GM12878 (cell line): ENCODE measurements around the gene SPINK13. TPM values are rescaled to one million over a fixed set of nuclear protein-coding genes. Genes with fewer than 3 reads are reported as not detected.

Source experiments
- BHLHE40 ChIP-seq, 2 experiments: fragments of 450-650 bp in 1 of 2; IDR thresholded peaks; 2 replicates each; pipeline ENCODE4 v1.6.1; 2011 to 2017; ENCODE audit warnings: low read depth in 2 of 2, borderline replicate concordance in 1 of 2, improper control_type of control experiment in 1 of 2, low read length in 1 of 2, mild to moderate bottlenecking in 1 of 2
- EGR1 ChIP-seq, 2 experiments: IDR thresholded peaks; 1 replicate in 1 of 2; 2 replicates in 1 of 2; pipeline ENCODE4 v1.6.1; 2011 to 2012; ENCODE audit warnings: low read depth in 2 of 2, low read length in 2 of 2, borderline replicate concordance in 1 of 2, mild to moderate bottlenecking in 1 of 2, moderate library complexity in 1 of 2
- HDGF ChIP-seq: fragments of 450-650 bp; IDR thresholded peaks from 2 replicates; pipeline ENCODE4 v1.6.1; 2016; ENCODE audit warnings: antibody characterized with exemption
- KDM1A ChIP-seq: fragments of 200-600 bp; sonication (generic); IDR thresholded peaks from 2 replicates; pipeline ENCODE4 v1.6.1; 2016; ENCODE audit warnings: borderline replicate concordance
- MXI1 ChIP-seq: fragments of 150-350 bp; IDR thresholded peaks from 2 replicates; pipeline ENCODE4 v1.6.1; 2011; ENCODE audit warnings: low read depth, mild to moderate bottlenecking, inconsistent platforms, low read length, improper control_type of control experiment
- NFYA ChIP-seq: IDR thresholded peaks from 2 replicates; pipeline ENCODE4 v1.6.1; 2011; ENCODE audit warnings: low read depth, mild to moderate bottlenecking, low read length, improper control_type of control experiment, borderline replicate concordance
- NKRF ChIP-seq: fragments of 450-650 bp; conservative IDR thresholded peaks from 2 replicates; pipeline ENCODE4 v1.6.1; 2017; ENCODE audit warnings: mild to moderate bottlenecking, moderate library complexity
- RFX5 ChIP-seq: IDR thresholded peaks from 2 replicates; pipeline ENCODE4 v1.6.1; 2011; ENCODE audit warnings: low read depth, low read length, improper control_type of control experiment
- SKIL ChIP-seq: fragments of 450-650 bp; IDR thresholded peaks from 2 replicates; pipeline ENCODE4 v1.6.1; 2017; ENCODE audit warnings: mild to moderate bottlenecking, low read depth, inconsistent platforms; ENCODE audit not compliant: poor library complexity, severe bottlenecking
- SMAD5 ChIP-seq: IDR thresholded peaks from 2 replicates; pipeline ENCODE4 v1.6.1; 2016; ENCODE audit warnings: antibody characterized with exemption, low read depth
- SP1 ChIP-seq: IDR thresholded peaks from one replicate; pipeline ENCODE4 v1.6.1; 2011; ENCODE audit warnings: low read depth, low read length
- ZNF622 ChIP-seq: fragments of 450-650 bp; IDR thresholded peaks from 2 replicates; pipeline ENCODE4 v1.6.1; 2017; ENCODE audit warnings: mild to moderate bottlenecking, inconsistent platforms
- polyA plus RNA-seq, 11 experiments: library from polyadenylated mRNA; depleted of rRNA in 4 of 11; unstranded in 6 of 11; stranded (reverse) in 5 of 11; fragments of >200 nt; fragmentation: Nextera tagmentation in 4 of 11; fragmentation: Illumina TruSeq in 1 of 11; extraction: Ambion mirVana in 4 of 11; extraction: Trizol in 1 of 11; gene quantifications; 1 replicate in 1 of 11; 2 replicates in 10 of 11; pipeline versions ENCODE4 v1.2.1 to v1.2.3, GENCODE V29; 2011 to 2016; ENCODE audit warnings: inconsistent platforms in 2 of 11, missing spikeins in 2 of 11, low read depth in 1 of 11
- total RNA-seq, 4 experiments: library from RNA; depleted of rRNA in 3 of 4; stranded (reverse); fragments of >200 nt in 3 of 4; fragmentation: Illumina TruSeq in 1 of 4; extraction: Trizol in 1 of 4; gene quantifications; 2 replicates each; pipeline versions ENCODE4 v1.2.1 to v1.2.3, GENCODE V29; 2013 to 2021
- TF ChIP-seq, protein P1 (sequence below): fragments of 450-650 bp; formaldehyde crosslinking; IDR thresholded peaks from 2 replicates; pipeline ENCODE4 v1.5.0; 2022; ENCODE audit warnings: mild to moderate bottlenecking, missing genetic modification characterization
- TF ChIP-seq, protein P2 (sequence below): fragments of 450-650 bp; IDR thresholded peaks from 2 replicates; pipeline ENCODE4 v1.6.1; 2017; ENCODE audit warnings: mild to moderate bottlenecking, moderate library complexity
- TF ChIP-seq, protein P3 (sequence below): fragments of 450-650 bp; IDR thresholded peaks from 2 replicates; pipeline ENCODE4 v1.6.1; 2014; ENCODE audit warnings: mild to moderate bottlenecking

The SPINK13 gene
- total and polyA plus RNA-seq, 10 of the 15 experiments (the other 5 are each of a cell fraction or from before 2014, with no cell fraction given) = 0.15 to 0.16 TPM; not detected in 8

- TF ChIP-seq, protein P1, sequence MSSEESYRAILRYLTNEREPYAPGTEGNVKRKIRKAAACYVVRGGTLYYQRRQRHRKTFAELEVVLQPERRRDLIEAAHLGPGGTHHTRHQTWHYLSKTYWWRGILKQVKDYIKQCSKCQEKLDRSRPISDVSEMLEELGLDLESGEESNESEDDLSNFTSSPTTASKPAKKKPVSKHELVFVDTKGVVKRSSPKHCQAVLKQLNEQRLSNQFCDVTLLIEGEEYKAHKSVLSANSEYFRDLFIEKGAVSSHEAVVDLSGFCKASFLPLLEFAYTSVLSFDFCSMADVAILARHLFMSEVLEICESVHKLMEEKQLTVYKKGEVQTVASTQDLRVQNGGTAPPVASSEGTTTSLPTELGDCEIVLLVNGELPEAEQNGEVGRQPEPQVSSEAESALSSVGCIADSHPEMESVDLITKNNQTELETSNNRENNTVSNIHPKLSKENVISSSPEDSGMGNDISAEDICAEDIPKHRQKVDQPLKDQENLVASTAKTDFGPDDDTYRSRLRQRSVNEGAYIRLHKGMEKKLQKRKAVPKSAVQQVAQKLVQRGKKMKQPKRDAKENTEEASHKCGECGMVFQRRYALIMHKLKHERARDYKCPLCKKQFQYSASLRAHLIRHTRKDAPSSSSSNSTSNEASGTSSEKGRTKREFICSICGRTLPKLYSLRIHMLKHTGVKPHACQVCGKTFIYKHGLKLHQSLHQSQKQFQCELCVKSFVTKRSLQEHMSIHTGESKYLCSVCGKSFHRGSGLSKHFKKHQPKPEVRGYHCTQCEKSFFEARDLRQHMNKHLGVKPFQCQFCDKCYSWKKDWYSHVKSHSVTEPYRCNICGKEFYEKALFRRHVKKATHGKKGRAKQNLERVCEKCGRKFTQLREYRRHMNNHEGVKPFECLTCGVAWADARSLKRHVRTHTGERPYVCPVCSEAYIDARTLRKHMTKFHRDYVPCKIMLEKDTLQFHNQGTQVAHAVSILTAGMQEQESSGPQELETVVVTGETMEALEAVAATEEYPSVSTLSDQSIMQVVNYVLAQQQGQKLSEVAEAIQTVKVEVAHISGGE (CRISPR knock-in tag) = no peak
- TF ChIP-seq MXI1 (no peak), BHLHE40 (IDR thresholded peaks at IDR 0.05; ENCODE audit: borderline replicate concordance in 1 of 2, low read depth in 2 of 2, low read length in 1 of 2) (no peak), ZNF622 (no peak), NKRF (no peak), EGR1 (IDR thresholded peaks at IDR 0.05; ENCODE audit: borderline replicate concordance in 1 of 2, low read depth in 2 of 2, low read length in 2 of 2) (no peak), RFX5 (no peak), KDM1A (no peak), SKIL (no peak), HDGF (no peak), NFYA (no peak), SP1 (no peak), SMAD5 (no peak)
- TF ChIP-seq, protein P2, sequence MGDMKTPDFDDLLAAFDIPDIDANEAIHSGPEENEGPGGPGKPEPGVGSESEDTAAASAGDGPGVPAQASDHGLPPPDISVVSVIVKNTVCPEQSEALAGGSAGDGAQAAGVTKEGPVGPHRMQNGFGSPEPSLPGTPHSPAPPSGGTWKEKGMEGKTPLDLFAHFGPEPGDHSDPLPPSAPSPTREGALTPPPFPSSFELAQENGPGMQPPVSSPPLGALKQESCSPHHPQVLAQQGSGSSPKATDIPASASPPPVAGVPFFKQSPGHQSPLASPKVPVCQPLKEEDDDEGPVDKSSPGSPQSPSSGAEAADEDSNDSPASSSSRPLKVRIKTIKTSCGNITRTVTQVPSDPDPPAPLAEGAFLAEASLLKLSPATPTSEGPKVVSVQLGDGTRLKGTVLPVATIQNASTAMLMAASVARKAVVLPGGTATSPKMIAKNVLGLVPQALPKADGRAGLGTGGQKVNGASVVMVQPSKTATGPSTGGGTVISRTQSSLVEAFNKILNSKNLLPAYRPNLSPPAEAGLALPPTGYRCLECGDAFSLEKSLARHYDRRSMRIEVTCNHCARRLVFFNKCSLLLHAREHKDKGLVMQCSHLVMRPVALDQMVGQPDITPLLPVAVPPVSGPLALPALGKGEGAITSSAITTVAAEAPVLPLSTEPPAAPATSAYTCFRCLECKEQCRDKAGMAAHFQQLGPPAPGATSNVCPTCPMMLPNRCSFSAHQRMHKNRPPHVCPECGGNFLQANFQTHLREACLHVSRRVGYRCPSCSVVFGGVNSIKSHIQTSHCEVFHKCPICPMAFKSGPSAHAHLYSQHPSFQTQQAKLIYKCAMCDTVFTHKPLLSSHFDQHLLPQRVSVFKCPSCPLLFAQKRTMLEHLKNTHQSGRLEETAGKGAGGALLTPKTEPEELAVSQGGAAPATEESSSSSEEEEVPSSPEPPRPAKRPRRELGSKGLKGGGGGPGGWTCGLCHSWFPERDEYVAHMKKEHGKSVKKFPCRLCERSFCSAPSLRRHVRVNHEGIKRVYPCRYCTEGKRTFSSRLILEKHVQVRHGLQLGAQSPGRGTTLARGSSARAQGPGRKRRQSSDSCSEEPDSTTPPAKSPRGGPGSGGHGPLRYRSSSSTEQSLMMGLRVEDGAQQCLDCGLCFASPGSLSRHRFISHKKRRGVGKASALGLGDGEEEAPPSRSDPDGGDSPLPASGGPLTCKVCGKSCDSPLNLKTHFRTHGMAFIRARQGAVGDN = no peak
- TF ChIP-seq, protein P3, sequence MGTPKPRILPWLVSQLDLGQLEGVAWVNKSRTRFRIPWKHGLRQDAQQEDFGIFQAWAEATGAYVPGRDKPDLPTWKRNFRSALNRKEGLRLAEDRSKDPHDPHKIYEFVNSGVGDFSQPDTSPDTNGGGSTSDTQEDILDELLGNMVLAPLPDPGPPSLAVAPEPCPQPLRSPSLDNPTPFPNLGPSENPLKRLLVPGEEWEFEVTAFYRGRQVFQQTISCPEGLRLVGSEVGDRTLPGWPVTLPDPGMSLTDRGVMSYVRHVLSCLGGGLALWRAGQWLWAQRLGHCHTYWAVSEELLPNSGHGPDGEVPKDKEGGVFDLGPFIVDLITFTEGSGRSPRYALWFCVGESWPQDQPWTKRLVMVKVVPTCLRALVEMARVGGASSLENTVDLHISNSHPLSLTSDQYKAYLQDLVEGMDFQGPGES = no peak
Observed at GRCh38 chr5:148290271-148291195, 21.9 kb downstream of the SPINK13 start (continued).
